ENCODE measurements around the gene MAP3K3. TPM values are rescaled to one million over a fixed set of nuclear protein-coding genes. Genes with fewer than 3 reads are reported as not detected.

MAP3K3 gene
- total and polyA plus RNA-seq, 2 donors (not counting 3 experiments of a cell fraction or from before 2014, with no cell fraction given): 56.6 to 81.0 TPM

GRCh38 chr17:63680700-63681099, 58.5 kb downstream of the MAP3K3 start:
- Histone ChIP-seq H3K9me3 (replicated peaks; ENCODE audit: control insufficient read depth, insufficient read depth, low read length) (no peaks in the 10 kb centered on the region), H3K79me2 (ENCODE audit: control insufficient read depth, insufficient read depth, low read length) (peaks cover 8% of the 10 kb centered on the region), H3K4me1 (ENCODE audit: control insufficient read depth, extremely low read depth, insufficient read depth, low read length) (peaks cover 46% of the 10 kb centered on the region), H4K20me1 (replicated peaks; ENCODE audit: control insufficient read depth, extremely low read depth, insufficient read depth, low read length) (no peaks in the 10 kb centered on the region), H3K27ac (ENCODE audit: insufficient read depth, low read depth, low read length) (no peak overlapping the region), H3K9me1 (replicated peaks; ENCODE audit: control insufficient read depth, extremely low read depth, insufficient read depth, low read length) (no peaks in the 10 kb centered on the region), H2AFZ (ENCODE audit: low read depth, low read length) (no peak overlapping the region), H3K4me3 (replicated peaks in 1 of 3; ENCODE audit: insufficient read depth in 1 of 3, low read depth in 1 of 3, low read length in 3 of 3) (no peak overlapping the region), H3K36me3 (ENCODE audit: control insufficient read depth in 2 of 2, extremely low read depth in 1 of 2, insufficient read depth in 2 of 2, low read length in 2 of 2) (peaks cover 4 to 23% of the 10 kb centered on the region in 2 experiments), H3K9ac (replicated peaks; ENCODE audit: extremely low read depth, insufficient read depth, low read length) (no peak overlapping the region), H3K27me3 (ENCODE audit: control insufficient read depth in 2 of 2, insufficient read depth in 2 of 2, low read length in 2 of 2) (no peaks in the 10 kb centered on the region), H3K4me2 (ENCODE audit: insufficient read depth, low read length) (no peak overlapping the region)
- POLR2A ChIA-PET: no interaction called here
- CTCF ChIA-PET: interaction anchor here (1.1 to 1.6 kb wide), 3 partner anchors 9 to 30 kb away, joined by 3 to 6 read pairs (median 4); no protein-coding TSS in a partner anchor
- TF ChIP-seq POLR2AphosphoS5 (IDR thresholded peaks at IDR 0.05; ENCODE audit: insufficient read depth, low read depth, low read length) (no peak), MAX (IDR thresholded peaks at IDR 0.05; ENCODE audit: insufficient read depth, insufficient read length) (no peak), JUN (IDR thresholded peaks at IDR 0.05; ENCODE audit: borderline replicate concordance, insufficient read depth, insufficient read length, low read depth) (no peak), CTCF (IDR thresholded peaks at IDR 0.05; ENCODE audit: extremely low read depth in 1 of 2, insufficient read depth in 1 of 2, low read depth in 1 of 2, low read length in 2 of 2) (no peak), POLR2A (IDR thresholded peaks at IDR 0.05; ENCODE audit: low read depth, low read length) (no peak), GATA2 (IDR thresholded peaks at IDR 0.05; ENCODE audit: insufficient read depth, insufficient read length, low read depth, low read length) (no peak), MYC (IDR thresholded peaks at IDR 0.05; ENCODE audit: low read depth, low read length) (no peak)
- dilution Hi-C loops (cut with MboI; ENCODE audit: extremely low pct_ligation_motif_present, low sequenced_read_pairs): no loop called here
- no TSS peak for BruUV-seq (replicated peaks)
- no peak for DNase-seq (ENCODE audit: low read depth, low spot score)
- intact Hi-C loops (cut with micrococcal nuclease): no loop called here
- FAIRE-seq: no peak
